ENCODE data around the gene ST6GALNAC1.
"Not testable (repeated sequence)": the region's sequence is repeated elsewhere in the genome, so short reads cannot be mapped to it uniquely, and the experiment has no call there.

ST6GALNAC1 gene

GRCh38 chr17:76611080-76611749, 32.3 kb downstream of the ST6GALNAC1 start:
- not testable (repeated sequence) for DNase-seq

- DNase-seq = not testable (repeated sequence)
Observed at GRCh38 chr17:76606685-76607084, 36.9 kb downstream of the ST6GALNAC1 start.

GRCh38 chr17:76601065-76601464, 42.5 kb downstream of the ST6GALNAC1 start:
- no peak for DNase-seq

- DNase-seq = no peak
Observed at GRCh38 chr17:76599694-76600460, 43.7 kb downstream of the ST6GALNAC1 start.

GRCh38 chr17:76598004-76598439, 45.5 kb downstream of the ST6GALNAC1 start:
- peak; percentile 74 for DNase-seq

GRCh38 chr17:76597156-76598003, 46.2 kb downstream of the ST6GALNAC1 start:
- DNase-seq = peak; percentile 99

- DNase-seq = no peak
Observed at GRCh38 chr17:76594690-76595089, 48.9 kb downstream of the ST6GALNAC1 start.

GRCh38 chr17:76593959-76594358, 49.6 kb downstream of the ST6GALNAC1 start:
- no peak for DNase-seq

GRCh38 chr17:76593384-76593826, 50.2 kb downstream of the ST6GALNAC1 start:
- DNase-seq = peak; percentile 93

- no peak for DNase-seq
Observed at GRCh38 chr17:76588182-76588581, 55.4 kb downstream of the ST6GALNAC1 start.

- DNase-seq = peak; percentile 81
Observed at GRCh38 chr17:76586741-76587487, 56.6 kb downstream of the ST6GALNAC1 start.

- DNase-seq = peak; percentile 75
Observed at GRCh38 chr17:76585649-76586593, 57.6 kb downstream of the ST6GALNAC1 start, which contains the start of gene ST6GALNAC2. Gene ST6GALNAC2 (minus strand): TSS chr17:76585860. CDS start chr17:76585808, 52 bp downstream.

GRCh38 chr17:76585033-76585648, 58.4 kb downstream of the ST6GALNAC1 start:
- DNase-seq = no peak

- no peak for DNase-seq
Observed at GRCh38 chr17:76584427-76585032, 59.0 kb downstream of the ST6GALNAC1 start.

- no peak for DNase-seq
Observed at GRCh38 chr17:76582660-76583059, 60.9 kb downstream of the ST6GALNAC1 start.

- DNase-seq = no peak
Observed at GRCh38 chr17:76581515-76581914, 62.0 kb downstream of the ST6GALNAC1 start.

- no peak for DNase-seq
Observed at GRCh38 chr17:76579281-76579680, 64.3 kb downstream of the ST6GALNAC1 start.

GRCh38 chr17:76578376-76578775, 65.2 kb downstream of the ST6GALNAC1 start:
- no peak for DNase-seq

GRCh38 chr17:76577876-76578275, 65.7 kb downstream of the ST6GALNAC1 start:
- DNase-seq = no peak

- DNase-seq = no peak
Observed at GRCh38 chr17:76576189-76576588, 67.4 kb downstream of the ST6GALNAC1 start.
